Large intestine (tissue), 3 donors: ENCODE results near the gene PROM2. TPM values are rescaled to one million over a fixed set of nuclear protein-coding genes. Genes with fewer than 3 reads are reported as not detected.

Source experiments
- DNase-seq, 2 donors: peaks; one replicate each; pipeline versions ENCODE4 v3.0.0 to v3.0.0-alpha.2; 2013
- H3K27ac ChIP-seq: one replicate; pipeline ENCODE4 v1.5.1; 2013; ENCODE audit warnings: low read length
- H3K27me3 ChIP-seq: 2 replicates; pipeline ENCODE4 v1.6.1; 2013; ENCODE audit warnings: low read length; ENCODE audit not compliant: control insufficient read depth, insufficient read depth
- H3K36me3 ChIP-seq: 2 replicates; pipeline ENCODE4 v1.6.1; 2013; ENCODE audit warnings: low read length; ENCODE audit not compliant: control insufficient read depth, insufficient read depth
- H3K4me1 ChIP-seq: one replicate; pipeline ENCODE4 v1.6.1; 2013; ENCODE audit warnings: low read length; ENCODE audit not compliant: control insufficient read depth, insufficient read depth
- H3K4me3 ChIP-seq: one replicate; pipeline ENCODE4 v1.5.1; 2013; ENCODE audit warnings: low read length
- H3K9me3 ChIP-seq: one replicate; pipeline ENCODE4 v1.6.1; 2013; ENCODE audit warnings: mild to moderate bottlenecking, low read depth, low read length, moderate library complexity; ENCODE audit not compliant: control insufficient read depth
- WGBS: methylation state at CpG from one replicate; pipeline ENCODE4 v1.1.5; 2013; ENCODE audit warnings: low lambda C conversion rate; ENCODE audit not compliant: insufficient coverage; 5-methylcytosine and 5-hydroxymethylcytosine counted together
- polyA plus RNA-seq: library from polyadenylated mRNA; unstranded; fragments of 120-200 nt; gene quantifications from one replicate; pipeline ENCODE4 v1.2.1, GENCODE V29; 2013

Gene PROM2
- polyA plus RNA-seq, 1 donor: 2.0 TPM

- no peaks in the 10 kb centered on the region for H3K9me3 ChIP-seq
- DNase-seq: no peak
- H3K27ac ChIP-seq: no peak overlapping the region
- no peaks in the 10 kb centered on the region for H3K36me3 ChIP-seq
- peaks cover 3% of the 10 kb centered on the region for H3K4me1 ChIP-seq
- H3K27me3 ChIP-seq: no peaks in the 10 kb centered on the region
- H3K4me3 ChIP-seq: no peak overlapping the region
- no CpG with 5 or more reads among the region's 11 CpGs for WGBS
Observed at GRCh38 chr2:95314598-95314963, 40.3 kb downstream of the PROM2 start.

- DNase-seq: peak in 1 of 2 donors; percentile 22
- Histone ChIP-seq H3K4me3 (no peak overlapping the region), H3K36me3 (no peaks in the 10 kb centered on the region), H3K4me1 (peaks cover 3% of the 10 kb centered on the region), H3K27me3 (no peaks in the 10 kb centered on the region), H3K9me3 (no peaks in the 10 kb centered on the region), H3K27ac (no peak overlapping the region)
- no CpG with 5 or more reads among the region's 16 CpGs for WGBS
Observed at GRCh38 chr2:95314964-95315611, 40.8 kb downstream of the PROM2 start.

DNA sequence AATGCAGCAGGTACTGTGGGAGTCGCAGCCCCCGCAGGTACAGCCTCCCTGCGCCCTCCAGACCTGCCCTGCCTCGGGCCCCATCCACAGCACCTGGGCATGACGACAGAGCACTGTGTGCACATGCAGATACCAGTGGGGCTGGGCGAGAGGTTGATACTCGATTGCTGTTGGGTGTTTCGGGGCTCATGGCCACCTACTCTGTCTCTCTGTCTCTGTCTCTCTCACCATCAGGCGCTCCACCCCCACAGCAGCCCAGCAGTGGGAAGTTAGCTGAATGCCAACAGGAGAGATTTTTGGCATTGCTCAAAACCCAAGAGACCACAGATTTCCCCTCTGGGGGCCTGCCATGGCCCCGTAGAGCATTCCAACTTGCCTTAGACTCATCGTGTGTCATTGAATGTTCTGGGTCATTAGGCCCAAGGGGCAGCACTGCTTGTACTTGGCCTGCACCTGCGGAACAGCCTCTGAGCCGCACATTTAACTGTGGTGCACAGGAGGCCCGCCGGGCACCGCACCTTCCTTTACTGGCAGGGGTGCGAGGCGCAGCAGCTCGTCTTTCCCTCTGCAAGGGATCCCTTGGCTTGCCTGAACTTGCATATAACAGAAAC is 41.7 kb downstream of the PROM2 start:
- no peak for DNase-seq
- Histone ChIP-seq H3K27ac (no peak overlapping the region), H3K27me3 (no peaks in the 10 kb centered on the region), H3K9me3 (no peaks in the 10 kb centered on the region), H3K4me3 (no peak overlapping the region), H3K4me1 (peaks cover 3% of the 10 kb centered on the region), H3K36me3 (no peaks in the 10 kb centered on the region)
- no CpG with 5 or more reads among the region's 19 CpGs for WGBS

DNA sequence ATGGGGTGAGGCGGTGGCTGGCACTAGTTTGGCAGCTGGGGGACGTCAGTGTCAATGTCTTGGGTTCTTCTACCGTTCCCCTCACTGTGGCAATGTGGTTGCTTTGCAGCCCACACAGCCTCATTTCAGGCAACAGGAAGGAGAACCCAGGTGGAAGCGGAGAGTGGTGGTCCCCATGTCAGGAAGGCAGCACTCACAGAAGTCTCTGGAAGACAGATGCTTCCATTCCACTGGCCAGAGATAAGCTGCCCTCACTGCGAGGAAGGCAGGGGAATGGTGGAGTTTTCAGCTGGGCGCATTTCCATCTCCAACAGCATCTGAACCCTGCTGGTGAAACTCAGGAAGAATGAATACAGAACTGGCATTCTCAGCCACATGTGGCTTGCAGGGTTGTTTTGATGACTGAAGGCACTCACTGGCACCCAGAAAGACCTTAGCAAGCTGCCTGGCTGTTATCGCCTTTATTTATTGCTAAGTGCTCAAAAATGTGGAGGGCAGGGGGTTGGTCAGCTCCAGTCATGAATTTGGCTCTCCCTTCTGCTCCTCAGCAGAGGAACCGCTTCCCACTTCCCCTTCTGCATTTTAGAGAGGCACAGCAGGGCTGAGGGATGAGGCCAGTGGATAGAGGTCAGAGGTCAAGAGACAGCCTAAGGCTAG is 42.3 kb downstream of the PROM2 start:
- H3K4me1 ChIP-seq: peaks cover 3% of the 10 kb centered on the region

DNA sequence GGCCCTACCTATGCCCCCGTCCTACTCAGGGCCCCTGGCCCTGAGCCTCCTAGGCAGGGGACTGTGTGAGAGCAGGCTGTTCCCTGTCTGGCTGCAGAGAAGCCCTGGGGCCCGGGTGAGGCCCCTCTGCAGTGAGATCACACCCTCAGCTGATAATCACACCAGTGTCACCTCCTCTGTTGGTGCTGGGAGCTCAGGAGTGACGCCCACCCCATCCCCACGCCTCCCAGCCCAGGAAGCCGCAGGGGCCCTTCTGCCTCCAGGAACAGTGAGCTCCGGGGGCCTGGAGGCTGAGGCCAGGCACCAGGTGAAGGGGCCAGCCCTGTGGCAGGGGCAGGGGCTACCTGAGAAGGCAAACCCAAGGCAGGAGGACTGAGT is 42.9 kb downstream of the PROM2 start:
- Histone ChIP-seq H3K27me3 (no peaks in the 10 kb centered on the region), H3K27ac (no peak overlapping the region), H3K4me3 (no peak overlapping the region), H3K4me1 (peaks cover 3% of the 10 kb centered on the region), H3K36me3 (no peaks in the 10 kb centered on the region), H3K9me3 (no peaks in the 10 kb centered on the region)
- WGBS: no CpG with 5 or more reads among the region's 6 CpGs
- peak in 1 of 2 donors; percentile 47 for DNase-seq

More for the DNA sequence above, 42.3 kb downstream of the PROM2 start:
- no peak overlapping the region for H3K4me3 ChIP-seq
- DNase-seq: no peak
- H3K36me3 ChIP-seq: no peaks in the 10 kb centered on the region
- WGBS: no CpG with 5 or more reads among the region's 8 CpGs
- H3K27me3 ChIP-seq: no peaks in the 10 kb centered on the region
- H3K27ac ChIP-seq: no peak overlapping the region
- no peaks in the 10 kb centered on the region for H3K9me3 ChIP-seq

- H3K4me1 ChIP-seq: peaks cover 3% of the 10 kb centered on the region
Observed at GRCh38 chr2:95317665-95318425, 43.6 kb downstream of the PROM2 start.

GRCh38 chr2:95318431-95319220 is 44.4 kb downstream of the PROM2 start:
- Histone ChIP-seq H3K9me3 (no peaks in the 10 kb centered on the region), H3K27me3 (no peaks in the 10 kb centered on the region), H3K36me3 (no peaks in the 10 kb centered on the region), H3K27ac (no peak overlapping the region), H3K4me3 (no peak overlapping the region), H3K4me1 (peaks cover 3% of the 10 kb centered on the region)
- 100% methylated on average over 1 of the region's 13 CpGs for WGBS
- no peak for DNase-seq

More at GRCh38 chr2:95317665-95318425, 43.6 kb downstream of the PROM2 start:
- Histone ChIP-seq H3K4me3 (no peak overlapping the region), H3K27me3 (no peaks in the 10 kb centered on the region), H3K27ac (no peak overlapping the region), H3K9me3 (no peaks in the 10 kb centered on the region), H3K36me3 (no peaks in the 10 kb centered on the region)
- DNase-seq: no peak
- no CpG with 5 or more reads among the region's 12 CpGs for WGBS

DNA sequence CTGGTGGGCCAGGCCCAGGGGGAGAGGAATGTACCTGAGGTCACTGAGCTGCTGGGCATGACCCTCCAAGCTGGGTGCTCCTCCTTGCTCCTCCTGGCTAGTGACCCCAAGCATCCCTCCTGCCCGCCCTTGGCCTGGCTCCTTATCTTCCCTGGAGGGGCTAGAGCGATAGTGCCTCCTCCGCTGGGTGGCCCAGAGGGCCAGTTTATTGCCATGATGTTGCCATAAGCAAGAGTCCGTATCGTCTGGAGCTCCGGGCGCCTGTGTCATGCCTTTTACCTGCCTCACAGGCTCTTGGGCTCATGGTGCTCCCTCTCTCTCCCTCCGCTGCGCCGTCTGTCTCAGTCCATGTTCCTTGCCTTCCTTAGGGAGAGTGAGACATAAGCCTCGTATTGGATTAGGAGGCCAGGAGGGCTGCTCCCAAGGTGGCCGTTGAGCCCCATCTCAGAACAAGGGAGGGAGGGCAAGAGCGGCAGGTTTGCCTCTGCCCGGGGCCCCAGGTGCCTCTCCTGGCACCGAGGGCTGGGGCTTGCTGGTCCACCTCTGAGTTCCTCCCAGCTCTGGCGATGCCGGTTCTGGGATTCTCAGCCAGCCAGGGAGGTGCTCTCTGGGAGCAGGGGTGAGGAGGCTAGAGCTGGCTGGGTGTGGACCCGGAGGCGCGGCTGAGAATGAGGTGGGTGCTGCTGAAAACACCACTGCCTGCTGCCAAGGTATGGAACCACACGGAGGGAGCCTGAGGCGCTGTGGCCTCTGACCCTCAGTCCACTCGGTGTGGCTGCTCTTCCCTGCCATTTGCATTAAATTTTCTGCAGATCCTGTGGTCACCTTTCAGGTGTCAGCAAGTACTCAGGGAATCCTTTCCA is 45.5 kb downstream of the PROM2 start:
- Histone ChIP-seq H3K27me3 (no peaks in the 10 kb centered on the region), H3K4me1 (peaks cover 3% of the 10 kb centered on the region), H3K4me3 (no peak overlapping the region), H3K27ac (no peak overlapping the region), H3K9me3 (no peaks in the 10 kb centered on the region), H3K36me3 (no peaks in the 10 kb centered on the region)
- no peak for DNase-seq
- no CpG with 5 or more reads among the region's 23 CpGs for WGBS

DNA sequence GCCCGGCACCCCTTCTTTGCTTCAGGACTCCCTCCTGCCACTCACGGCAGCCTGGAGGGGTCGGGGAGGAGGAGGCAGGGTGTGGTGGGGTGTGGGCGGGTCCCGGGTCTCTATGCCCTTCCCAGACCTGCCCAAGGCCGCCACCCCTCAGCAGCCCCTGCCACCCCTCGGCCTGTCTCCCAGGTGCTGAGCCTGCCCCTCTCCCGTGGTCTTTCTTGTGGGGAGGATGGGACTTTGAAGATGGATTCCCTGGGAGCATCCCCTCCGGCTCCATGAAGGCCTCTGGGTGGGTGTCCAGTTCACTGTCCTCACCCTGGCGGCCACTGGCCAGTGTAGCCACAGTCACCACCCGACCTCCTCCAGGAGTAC is 46.1 kb downstream of the PROM2 start:
- H3K27ac ChIP-seq: no peak overlapping the region
- H3K4me1 ChIP-seq: peaks cover 3% of the 10 kb centered on the region
- no peak for DNase-seq
- H3K27me3 ChIP-seq: no peaks in the 10 kb centered on the region
- no peak overlapping the region for H3K4me3 ChIP-seq
- no peaks in the 10 kb centered on the region for H3K36me3 ChIP-seq
- peaks cover 2% of the 10 kb centered on the region for H3K9me3 ChIP-seq
- no CpG with 5 or more reads among the region's 11 CpGs for WGBS
